Fibroblast of lung (primary cell): ENCODE results near the gene RTN4RL1.

ENCODE experiments used
- CTCF ChIP-seq, 2 donors: IDR thresholded peaks in 1 of 2; conservative IDR thresholded peaks in 1 of 2; 1 replicate in 1 of 2; 2 replicates in 1 of 2; pipeline ENCODE4 v1.5.1; 2011 to 2012; ENCODE audit warnings: low read length in 2 of 2, control low read depth in 1 of 2, inconsistent platforms in 1 of 2, low read depth in 1 of 2, mild to moderate bottlenecking in 1 of 2
- EZH2 ChIP-seq: IDR thresholded peaks from 2 replicates; pipeline ENCODE4 v1.5.1; 2012; ENCODE audit warnings: low read length, control low read depth, mild to moderate bottlenecking; ENCODE audit errors: missing control alignments

- TF ChIP-seq CTCF (conservative IDR thresholded peaks at IDR 0.05 in 1 of 2, IDR thresholded peaks at IDR 0.05 in 1 of 2; ENCODE audit: low read depth in 1 of 2, low read length in 2 of 2) = no peak
- TF ChIP-seq EZH2 = no peak
Observed at GRCh38 chr17:2043785-2044184, 18.7 kb upstream of the RTN4RL1 start.
